ENCODE measurements around the gene LHX1.

DNA sequence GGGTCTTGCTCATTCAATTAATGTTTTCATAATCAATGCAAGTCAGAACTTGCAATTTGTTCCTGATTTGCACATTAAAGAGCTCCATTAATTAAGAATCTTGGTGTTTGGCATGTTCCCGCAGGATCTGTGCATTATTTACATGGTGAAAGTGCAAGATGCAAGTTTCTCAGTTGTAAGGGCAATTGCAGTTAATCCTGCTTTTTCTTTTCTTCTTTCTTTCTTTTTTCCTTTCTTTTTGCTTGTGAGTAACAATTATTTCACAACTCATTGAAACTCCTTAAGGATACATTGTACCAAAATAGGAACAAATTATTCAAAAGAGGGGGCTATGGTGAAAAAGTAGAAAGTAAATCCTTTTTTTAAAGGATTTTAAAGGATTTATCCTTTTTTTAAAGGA is 35.6 kb downstream of the LHX1 start:
- TF ChIP-seq POLR2A (IDR thresholded peaks at IDR 0.05) (no peak), POLR2AphosphoS5 (IDR thresholded peaks at IDR 0.05) (no peak), EP300 (IDR thresholded peaks at IDR 0.05) (no peak)
- TF ChIP-seq, protein P1, sequence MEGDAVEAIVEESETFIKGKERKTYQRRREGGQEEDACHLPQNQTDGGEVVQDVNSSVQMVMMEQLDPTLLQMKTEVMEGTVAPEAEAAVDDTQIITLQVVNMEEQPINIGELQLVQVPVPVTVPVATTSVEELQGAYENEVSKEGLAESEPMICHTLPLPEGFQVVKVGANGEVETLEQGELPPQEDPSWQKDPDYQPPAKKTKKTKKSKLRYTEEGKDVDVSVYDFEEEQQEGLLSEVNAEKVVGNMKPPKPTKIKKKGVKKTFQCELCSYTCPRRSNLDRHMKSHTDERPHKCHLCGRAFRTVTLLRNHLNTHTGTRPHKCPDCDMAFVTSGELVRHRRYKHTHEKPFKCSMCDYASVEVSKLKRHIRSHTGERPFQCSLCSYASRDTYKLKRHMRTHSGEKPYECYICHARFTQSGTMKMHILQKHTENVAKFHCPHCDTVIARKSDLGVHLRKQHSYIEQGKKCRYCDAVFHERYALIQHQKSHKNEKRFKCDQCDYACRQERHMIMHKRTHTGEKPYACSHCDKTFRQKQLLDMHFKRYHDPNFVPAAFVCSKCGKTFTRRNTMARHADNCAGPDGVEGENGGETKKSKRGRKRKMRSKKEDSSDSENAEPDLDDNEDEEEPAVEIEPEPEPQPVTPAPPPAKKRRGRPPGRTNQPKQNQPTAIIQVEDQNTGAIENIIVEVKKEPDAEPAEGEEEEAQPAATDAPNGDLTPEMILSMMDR (IDR thresholded peaks at IDR 0.05), result no peak
